ENCODE measurements around the gene EFHC2.

The EFHC2 gene, protein sequence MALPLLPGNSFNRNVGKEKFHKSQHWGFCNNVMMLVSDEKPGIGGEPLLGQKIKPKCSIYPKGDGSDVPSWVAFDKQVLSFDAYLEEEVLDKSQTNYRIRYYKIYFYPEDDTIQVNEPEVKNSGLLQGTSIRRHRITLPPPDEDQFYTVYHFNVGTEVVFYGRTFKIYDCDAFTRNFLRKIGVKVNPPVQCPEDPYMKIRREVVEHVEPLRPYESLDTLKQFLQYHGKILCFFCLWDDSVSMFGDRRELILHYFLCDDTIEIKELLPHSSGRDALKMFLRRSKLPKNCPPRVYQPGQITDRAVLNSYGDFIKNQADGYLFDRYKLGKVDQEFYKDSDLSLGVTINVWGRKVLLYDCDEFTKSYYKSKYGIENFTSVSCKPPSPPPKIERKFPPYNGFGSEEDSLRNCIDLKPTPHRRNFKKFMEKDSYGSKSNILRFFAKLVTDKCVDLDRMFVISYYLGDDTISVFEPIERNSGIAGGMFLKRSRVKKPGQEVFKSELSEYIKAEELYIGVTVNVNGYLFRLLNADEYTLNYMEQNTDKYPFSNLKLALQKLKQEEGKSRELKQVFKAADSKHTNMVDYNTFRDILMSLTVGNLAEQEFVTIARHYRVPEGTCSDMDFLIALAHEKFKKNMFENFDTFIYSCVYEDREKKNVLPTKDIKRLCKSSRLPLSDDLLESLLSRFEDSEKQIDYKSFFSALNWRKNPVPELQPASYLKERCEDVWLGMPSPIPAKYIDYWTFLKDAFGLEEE

GRCh38 chrX:44343412-44344141 is at the start of gene EFHC2:
EFHC2 (minus strand) TSS chrX:44343672; CDS start chrX:44343588, 84 bp downstream.
- no peak for FAIRE-seq
- TF ChIP-seq, protein P1, sequence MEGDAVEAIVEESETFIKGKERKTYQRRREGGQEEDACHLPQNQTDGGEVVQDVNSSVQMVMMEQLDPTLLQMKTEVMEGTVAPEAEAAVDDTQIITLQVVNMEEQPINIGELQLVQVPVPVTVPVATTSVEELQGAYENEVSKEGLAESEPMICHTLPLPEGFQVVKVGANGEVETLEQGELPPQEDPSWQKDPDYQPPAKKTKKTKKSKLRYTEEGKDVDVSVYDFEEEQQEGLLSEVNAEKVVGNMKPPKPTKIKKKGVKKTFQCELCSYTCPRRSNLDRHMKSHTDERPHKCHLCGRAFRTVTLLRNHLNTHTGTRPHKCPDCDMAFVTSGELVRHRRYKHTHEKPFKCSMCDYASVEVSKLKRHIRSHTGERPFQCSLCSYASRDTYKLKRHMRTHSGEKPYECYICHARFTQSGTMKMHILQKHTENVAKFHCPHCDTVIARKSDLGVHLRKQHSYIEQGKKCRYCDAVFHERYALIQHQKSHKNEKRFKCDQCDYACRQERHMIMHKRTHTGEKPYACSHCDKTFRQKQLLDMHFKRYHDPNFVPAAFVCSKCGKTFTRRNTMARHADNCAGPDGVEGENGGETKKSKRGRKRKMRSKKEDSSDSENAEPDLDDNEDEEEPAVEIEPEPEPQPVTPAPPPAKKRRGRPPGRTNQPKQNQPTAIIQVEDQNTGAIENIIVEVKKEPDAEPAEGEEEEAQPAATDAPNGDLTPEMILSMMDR (IDR thresholded peaks at IDR 0.05; ENCODE audit: insufficient read depth, missing control alignments) = no peak
- DNase-seq (ENCODE audit: insufficient read length, low spot score) = no peak

- no peak for DNase-seq (ENCODE audit: insufficient read length, low spot score)
- no peak for FAIRE-seq
- TF ChIP-seq, protein P1 (IDR thresholded peaks at IDR 0.05; ENCODE audit: insufficient read depth, missing control alignments) = no peak
Measured at GRCh38 chrX:44392767-44393166, 49.3 kb upstream of the EFHC2 start.

GRCh38 chrX:44384688-44385338 is 41.3 kb upstream of the EFHC2 start:
- TF ChIP-seq, protein P1 (IDR thresholded peaks at IDR 0.05; ENCODE audit: insufficient read depth, missing control alignments) = no peak
- DNase-seq (ENCODE audit: insufficient read length, low spot score) (no peak), FAIRE-seq (no peak)

DNA sequence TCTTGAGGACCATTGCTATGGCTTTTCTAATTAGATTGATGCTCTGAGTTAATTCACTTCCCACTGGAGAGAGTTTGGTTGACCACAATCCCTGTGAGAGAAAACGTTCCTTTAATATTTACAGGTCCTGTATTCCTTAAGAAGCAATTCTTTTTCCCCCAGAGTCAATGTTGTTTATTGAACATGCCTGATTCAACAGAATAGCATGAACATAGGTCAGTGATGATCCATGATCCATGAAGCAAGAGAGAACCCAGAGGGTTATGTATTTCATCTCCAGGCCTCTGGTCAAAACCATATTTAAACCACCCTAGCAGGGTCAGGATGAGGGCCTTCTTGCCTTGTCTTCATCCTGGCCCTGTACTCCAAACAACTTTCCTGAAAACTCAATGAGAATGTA is 39.4 kb upstream of the EFHC2 start:
- TF ChIP-seq, protein P1 (IDR thresholded peaks at IDR 0.05; ENCODE audit: insufficient read depth, missing control alignments) = no peak
- FAIRE-seq = no peak
- no peak for DNase-seq (ENCODE audit: insufficient read length, low spot score)

GRCh38 chrX:44352758-44353157 is 9.3 kb upstream of the EFHC2 start:
- no peak for FAIRE-seq
- DNase-seq (ENCODE audit: insufficient read length, low spot score) = no peak

DNA sequence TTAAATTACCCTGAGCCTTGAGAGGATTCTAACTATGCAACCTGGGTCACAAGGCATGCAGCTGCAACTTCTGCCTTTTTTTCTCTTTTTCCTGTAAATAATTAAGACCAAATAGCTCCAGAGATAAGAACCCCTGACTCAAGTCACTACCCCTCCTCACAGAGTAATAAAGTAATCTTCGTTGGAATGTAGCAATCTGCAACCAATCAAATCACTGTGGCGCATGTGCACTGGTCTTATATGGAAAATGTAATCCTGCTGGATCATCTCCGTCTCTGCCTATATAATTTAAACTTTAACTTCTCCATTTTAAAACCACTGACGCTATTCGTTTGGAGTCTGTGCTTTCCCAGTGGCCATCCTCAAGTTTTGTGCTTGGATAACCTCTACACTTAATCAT is 6.1 kb upstream of the EFHC2 start:
- DNase-seq (ENCODE audit: insufficient read length, low spot score) (no peak), FAIRE-seq (no peak)
- TF ChIP-seq, protein P1 (IDR thresholded peaks at IDR 0.05; ENCODE audit: insufficient read depth, missing control alignments) = no peak

More at GRCh38 chrX:44352758-44353157, 9.3 kb upstream of the EFHC2 start:
- TF ChIP-seq, protein P1 (IDR thresholded peaks at IDR 0.05; ENCODE audit: insufficient read depth, missing control alignments) = no peak
